HCEC 1CT (cell line): ENCODE results near the gene NHLRC4.

Source experiments
- DNase-seq: peaks from one replicate; pipeline ENCODE4 v3.0.0-alpha.2; 2017

NHLRC4 gene

DNA sequence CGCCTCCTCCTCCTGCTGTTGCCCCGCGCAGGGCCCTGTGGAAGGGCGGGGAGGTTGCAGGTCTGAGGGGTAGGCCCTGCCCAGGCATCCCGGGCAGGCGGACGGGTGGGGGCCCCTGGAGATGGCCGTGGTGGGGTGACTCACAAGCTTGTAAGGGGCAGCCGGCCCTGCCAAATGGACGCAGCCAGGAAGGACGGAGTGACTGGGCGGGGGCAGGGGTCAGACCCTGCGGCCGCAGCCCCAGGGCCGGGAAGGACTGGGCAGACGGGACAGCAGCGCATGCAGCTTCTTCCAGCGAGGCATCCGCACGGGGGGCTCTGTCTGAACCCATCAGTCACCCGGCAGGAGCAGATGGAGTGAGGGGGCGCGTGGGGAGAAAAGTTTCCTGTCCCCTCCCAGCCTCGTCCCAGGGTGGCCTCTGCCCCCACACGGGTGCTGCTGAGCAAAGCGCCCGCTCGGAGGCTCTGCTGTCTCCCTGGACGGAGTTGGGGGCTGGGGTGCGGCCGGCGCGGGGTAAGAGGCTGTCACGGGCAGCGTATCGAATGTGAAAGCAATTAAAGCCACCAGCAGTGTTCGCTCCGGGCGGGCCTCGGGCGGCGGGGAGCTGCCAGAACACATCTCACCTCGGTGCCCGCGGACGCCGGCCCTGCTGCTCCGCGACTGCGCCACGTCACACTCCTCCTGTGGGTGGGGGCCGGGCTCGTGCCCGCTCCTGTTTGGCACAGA is 12.0 kb upstream of the NHLRC4 start:
- DNase-seq: no peak

DNA sequence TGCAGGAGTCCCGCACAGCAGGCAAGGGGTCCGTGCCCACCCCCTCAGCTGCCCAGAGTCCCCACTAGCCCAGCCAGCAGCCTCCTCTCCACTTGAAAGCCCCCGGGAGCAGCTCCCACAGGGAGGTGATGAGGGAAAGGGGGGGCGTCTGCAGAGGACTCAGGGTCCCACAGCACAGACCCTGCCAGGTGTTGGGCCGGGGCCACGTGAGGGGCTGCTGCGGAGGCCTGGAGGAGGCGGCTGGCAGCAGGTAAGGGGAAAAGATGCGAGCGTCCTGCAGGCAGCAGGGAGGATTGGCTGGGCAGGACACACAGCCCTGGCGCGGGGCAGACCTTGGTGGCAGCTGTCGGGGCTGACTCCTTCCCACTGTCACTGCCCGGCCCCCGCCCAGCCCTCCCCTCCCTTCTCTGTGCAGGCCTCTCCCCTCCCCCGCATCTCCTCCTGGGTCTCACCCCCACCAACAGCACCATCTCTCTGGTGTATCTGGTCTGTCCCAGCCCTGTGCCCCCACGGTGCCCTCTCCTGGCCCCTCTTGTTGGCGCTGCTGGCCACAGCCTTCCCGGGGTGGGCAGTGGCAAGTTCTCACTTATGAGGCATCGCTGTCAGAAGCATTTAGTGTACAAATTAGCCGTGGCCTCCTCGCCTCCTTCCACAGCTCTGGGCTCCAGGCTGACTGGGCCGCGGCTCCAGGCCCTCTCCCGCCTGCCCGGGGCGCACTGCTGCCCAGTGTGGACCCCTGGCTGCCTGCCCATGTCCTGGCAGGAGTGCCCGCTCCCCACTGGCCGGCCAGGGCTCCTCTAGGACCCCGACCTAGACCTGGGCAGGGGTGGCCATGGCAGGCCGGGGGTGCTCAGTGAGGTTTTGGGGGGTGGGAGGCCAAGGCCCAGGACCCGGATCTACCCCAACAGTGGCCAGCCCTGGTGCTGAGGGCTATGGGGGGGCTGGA is 11.0 kb upstream of the NHLRC4 start:
- no peak for DNase-seq

- DNase-seq: no peak
These were observed 10.2 kb upstream of the NHLRC4 start for GRCh38 chr16:556474-557173.

- DNase-seq: no peak
These were observed 9.1 kb upstream of the NHLRC4 start for GRCh38 chr16:557463-558297.

DNA sequence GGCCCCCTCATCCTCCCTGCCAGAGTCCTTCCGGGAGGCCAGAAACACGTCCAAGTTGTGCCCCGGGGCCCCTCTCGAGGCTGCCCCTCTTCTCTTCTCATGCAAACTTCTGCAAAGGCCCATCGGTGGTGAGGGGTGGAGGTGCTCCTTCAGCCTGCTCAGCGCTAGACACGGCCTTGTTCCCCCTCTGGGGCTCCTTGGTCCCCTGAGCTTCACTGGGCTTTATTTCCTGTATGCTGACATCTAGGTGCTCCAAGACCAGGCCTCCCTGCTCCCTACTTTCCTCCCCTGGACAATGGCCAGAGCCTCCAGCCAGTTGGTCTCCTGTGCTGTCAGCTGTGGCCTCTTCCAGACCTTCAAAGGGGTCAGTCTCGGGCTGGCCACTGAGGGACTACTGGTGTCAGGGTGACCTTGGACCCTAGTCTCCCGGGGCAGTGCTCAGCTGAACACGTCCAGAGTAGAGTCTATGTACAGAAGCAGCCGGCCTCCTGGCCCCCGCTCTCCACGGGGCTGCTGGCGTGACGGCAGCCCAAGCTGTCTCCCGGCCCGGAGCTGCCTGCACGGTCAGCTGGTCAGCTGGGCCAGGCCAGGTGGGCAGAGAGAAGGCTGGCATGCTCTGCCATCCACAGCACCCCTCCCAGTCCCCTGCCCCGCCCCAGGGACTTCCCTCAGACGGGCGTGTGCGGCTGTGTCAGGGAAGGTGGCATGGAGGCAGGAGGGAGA is 8.3 kb upstream of the NHLRC4 start:
- DNase-seq: no peak

GRCh38 chr16:559021-559380 is 7.8 kb upstream of the NHLRC4 start:
- no peak for DNase-seq

DNA sequence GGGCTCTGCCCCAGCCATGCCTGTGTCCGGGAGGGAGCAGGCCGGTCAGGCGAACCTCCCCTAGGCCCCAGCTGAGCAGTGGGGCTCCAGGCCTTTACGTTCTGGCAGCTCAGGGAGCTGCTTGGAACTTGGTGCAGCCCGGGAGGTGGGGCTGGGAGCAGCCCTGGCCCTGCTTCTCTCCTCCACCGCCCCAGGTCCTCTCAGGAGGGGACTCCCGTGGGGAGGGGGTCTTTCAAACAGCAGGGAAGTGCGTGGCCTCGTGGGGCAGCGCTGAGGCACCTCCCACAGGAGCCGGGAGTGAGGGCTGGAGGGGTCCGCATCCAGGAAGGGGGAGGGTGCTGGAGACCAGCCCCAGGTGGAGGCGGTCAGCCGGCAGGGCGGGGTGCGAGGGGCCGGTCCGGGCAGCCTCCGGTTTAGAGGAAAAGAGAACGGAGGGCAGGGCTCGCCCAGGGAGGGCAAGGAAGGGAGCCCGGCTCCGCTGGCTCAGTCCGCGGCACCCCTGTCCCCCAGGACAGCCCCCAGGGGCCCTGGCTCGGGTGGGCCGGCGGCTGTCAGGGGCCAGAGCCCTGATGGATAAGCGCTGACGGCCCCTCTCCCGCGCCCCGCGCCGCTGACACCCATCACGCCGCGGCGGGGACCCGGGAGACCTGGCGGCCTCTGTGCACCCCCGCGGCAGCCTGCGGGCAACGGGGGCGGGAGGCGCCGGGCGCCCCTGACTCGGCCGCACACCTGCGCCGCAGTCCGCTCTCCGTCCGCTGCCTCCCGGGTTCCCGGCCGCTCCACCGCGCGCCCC is 7.2 kb upstream of the NHLRC4 start:
- no peak for DNase-seq

GRCh38 chr16:560204-560700 is 6.6 kb upstream of the NHLRC4 start, which contains the start of gene PRR35:
PRR35 (plus strand) TSS chr16:560394; CDS start chr16:563295, 2,901 bp downstream.
- DNase-seq: no peak

- no peak for DNase-seq
These were observed 5.9 kb upstream of the NHLRC4 start for GRCh38 chr16:560701-561412.

DNA sequence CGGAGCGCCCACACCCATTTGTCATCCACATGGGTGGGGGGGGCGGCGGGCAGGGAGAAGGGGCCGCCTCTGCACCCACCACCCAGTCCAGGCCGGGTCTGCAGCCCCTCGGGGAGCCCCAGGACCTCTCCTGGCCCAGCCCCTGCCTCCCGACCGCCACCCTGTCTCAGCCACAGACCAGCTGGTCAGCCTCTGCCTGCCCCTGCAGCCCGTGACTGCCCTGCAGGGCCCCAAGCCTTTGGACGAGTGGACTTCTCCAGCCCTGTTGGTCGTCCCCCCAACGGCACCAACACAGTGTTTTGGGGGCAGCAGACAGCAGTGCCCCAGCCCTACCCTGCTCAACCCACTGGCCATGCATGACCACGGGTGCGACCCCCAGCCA is 5.4 kb upstream of the NHLRC4 start:
- DNase-seq: no peak

DNA sequence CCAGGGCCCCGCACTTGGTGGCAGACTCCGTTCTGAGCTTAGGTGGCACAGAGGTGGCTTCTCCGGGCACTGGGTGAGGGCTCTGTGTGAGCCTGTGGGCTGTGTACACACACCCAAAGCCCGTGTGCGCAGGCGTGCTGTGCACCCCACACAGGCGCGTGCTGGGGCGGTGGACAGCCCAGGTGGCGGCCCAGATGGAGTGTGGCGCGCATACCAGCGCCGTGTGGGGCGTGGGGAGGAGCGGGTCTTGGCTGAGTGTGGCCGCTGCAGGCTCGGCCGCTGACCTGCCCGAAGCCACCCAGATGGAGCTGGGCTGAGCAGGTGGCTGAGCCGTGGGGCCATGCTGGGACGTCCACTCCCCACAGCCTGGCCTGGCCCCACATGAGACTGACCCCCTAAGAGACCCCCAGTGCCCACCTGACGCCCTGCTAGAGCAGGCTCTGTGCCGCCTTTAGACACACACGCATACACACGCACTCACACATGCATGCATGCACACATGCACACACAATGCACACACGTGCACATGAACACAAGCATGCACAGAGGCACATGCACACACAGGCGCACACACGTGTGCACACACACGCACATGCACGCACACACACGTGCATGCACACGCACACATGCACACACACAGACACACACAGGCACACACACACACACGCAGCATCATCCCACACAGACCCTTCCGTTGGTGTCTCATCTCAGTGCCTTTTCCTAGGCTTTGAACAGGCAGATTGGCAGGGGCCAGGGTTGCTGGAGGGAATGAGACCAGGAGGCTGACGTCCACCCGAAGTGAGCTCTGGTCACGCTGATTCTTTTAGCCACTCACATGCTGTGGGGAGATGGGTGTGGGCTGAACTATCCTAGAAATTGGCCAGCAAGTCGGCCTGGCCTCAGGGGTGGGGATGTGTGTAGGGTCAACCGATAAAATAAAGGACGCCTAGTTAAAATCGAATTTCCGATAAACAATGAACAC is 4.6 kb upstream of the NHLRC4 start:
- no peak for DNase-seq

DNA sequence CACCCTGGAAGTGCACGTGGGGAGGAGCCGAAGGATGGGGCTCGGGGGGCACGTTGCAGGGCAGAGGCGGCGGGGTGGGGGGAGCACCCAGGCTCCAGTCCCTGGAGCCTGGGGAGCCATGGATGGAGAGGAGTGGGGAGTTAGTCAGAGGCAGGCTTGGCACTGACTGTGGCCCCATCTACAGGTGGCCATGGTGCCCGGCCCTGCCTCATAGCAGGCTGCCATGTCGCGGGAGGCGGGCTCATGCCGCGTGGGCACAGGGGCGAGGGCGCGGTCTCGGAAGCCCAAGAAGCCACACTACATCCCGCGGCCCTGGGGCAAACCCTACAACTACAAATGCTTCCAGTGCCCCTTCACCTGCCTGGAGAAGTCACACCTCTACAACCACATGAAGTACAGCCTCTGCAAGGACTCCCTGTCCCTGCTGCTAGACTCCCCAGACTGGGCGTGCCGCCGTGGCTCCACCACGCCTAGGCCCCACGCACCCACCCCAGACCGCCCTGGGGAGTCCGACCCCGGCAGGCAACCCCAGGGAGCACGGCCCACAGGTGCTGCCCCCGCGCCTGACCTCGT is 3.6 kb upstream of the NHLRC4 start:
- no peak for DNase-seq

DNA sequence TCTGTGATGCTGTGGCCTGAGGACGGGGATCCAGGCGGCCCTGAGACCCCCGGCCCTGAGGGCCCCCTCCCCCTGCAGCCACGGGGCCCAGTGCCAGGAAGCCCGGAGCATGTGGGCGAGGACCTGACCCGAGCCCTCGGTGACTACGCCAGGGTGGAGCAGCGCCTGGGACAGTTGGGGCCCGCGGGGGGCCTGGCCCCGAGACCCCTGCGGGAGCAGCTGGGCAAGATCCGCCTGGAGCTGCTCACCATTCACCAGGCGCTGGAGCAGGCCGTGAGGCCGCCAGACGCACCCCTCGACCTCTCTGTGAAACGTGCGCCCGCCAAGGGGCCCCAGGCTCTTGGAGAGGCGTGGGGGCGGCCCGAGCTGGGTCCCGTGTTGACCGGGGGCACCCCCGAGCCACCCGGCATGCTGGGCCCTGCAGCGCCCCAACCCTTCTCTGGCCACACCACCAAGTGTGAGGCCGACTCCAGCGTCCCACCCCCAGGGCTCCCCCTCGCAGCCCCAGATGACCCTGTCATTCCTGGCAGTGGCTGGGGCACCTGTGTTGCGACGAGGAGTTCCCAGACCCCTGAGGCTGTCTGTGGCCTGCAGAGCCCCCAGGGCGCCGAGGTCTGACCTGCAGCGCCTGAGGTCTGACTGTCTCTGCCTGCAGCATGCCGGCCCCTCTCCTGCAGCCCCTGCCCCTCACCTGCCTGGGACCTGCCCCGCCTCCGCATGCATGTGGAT is 2.0 kb upstream of the NHLRC4 start:
- DNase-seq: no peak

DNA sequence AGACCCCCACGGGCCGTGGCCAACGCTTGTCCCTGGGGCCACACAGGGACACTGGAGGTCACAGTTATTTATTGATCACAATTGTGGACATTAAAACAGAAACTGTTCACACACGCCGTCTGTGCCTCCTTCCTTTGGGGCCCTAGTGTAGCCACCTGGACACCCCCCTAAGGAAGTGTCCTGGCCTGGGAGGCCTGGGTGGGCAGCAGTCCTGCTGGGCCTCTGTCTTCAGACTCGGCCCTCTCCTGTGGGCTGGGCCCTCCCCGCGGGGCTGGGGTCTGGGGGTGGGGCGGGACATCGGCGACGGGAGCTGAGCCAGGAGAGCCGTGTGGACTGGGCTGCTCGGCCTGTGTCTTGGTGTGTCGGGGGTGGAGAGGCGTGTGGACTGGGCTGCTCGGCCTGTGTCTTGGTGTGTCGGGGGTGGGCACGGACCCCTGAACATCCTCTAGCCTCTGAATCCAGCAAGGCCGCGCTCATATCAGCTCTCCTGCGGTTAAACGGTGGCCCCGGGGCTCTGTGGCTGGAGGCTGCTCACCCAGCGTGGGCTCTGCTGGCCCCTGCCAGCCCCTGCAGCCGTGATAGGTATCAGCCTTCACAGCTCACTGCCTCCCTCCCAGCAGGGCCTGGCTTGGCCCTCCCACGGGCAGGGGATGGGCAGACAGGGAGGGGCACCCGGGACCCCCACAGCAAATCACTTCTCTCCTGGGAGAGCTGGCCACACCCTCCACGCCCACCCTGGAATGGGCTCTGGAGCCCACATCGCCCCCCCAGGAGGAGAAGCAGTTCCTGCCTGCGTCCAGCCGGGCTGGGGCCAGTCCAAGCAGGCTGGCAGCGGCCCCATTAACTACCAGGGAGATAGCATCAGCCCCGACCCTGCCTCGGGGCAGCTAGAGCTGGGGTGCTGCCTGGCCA is 1.1 kb upstream of the NHLRC4 start:
- DNase-seq: no peak

DNA sequence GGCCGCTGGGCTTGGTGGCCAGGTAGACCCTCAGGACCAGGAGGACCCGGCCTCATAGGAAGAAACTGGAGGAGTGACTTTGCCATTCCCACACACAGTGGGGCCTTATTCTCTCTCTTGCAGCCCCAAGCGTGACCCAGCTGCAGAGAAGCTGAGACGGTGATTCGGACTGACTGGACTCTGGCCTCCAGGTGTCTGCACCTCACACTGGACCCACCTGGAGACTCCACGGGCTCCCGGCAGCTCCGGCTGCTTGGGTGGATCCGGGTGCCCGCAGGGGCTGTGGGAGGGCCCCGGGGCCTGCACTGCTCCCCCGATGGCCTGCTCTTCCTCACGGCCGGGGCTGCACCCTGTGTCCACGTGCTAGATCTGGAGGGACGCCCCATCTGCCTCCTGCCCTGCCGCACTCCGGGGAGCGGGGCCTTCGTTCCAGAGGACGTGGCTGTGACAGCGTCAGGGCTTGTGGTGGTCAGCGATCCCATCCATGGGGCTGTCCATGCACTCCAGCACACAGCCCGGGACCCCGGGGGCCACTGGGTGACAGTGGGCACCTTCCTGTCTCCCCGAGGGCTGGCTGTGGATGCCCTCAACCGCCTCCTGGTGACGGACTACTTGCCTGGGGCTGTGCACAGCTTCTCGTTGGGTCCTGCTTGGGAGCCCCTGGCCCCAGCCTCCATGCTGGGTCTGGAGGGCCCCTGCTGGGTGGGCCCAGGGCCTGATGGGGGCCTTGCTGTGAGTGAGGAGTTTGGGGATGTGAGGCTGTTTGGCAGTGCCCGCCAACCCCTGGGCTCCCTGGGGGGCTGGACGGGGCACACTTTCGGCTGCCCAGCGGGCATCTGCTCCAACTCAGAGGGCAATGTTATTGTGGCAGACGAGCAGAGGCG is 810 bp downstream of the NHLRC4 start:
- no peak for DNase-seq
